ENCODE measurements around the gene KRI1.
A peak's percentile ranks its signal among the peaks of the same experiment; 100 is the strongest.

GRCh38 chr19:10565567-10566407 is at the start of gene KRI1:
- peak; percentile 10 to 55 for TF ChIP-seq CTCF (IDR thresholded peaks at IDR 0.05; ENCODE audit: extremely low read depth in 1 of 2, insufficient read depth in 1 of 2, low read depth in 1 of 2, low read length in 2 of 2)
- no peak for TF ChIP-seq EZH2 (IDR thresholded peaks at IDR 0.05; ENCODE audit: borderline replicate concordance, low read depth, low read length, severe bottlenecking)
